ENCODE measurements around the gene PKD1L1.

The PKD1L1 gene

DNA sequence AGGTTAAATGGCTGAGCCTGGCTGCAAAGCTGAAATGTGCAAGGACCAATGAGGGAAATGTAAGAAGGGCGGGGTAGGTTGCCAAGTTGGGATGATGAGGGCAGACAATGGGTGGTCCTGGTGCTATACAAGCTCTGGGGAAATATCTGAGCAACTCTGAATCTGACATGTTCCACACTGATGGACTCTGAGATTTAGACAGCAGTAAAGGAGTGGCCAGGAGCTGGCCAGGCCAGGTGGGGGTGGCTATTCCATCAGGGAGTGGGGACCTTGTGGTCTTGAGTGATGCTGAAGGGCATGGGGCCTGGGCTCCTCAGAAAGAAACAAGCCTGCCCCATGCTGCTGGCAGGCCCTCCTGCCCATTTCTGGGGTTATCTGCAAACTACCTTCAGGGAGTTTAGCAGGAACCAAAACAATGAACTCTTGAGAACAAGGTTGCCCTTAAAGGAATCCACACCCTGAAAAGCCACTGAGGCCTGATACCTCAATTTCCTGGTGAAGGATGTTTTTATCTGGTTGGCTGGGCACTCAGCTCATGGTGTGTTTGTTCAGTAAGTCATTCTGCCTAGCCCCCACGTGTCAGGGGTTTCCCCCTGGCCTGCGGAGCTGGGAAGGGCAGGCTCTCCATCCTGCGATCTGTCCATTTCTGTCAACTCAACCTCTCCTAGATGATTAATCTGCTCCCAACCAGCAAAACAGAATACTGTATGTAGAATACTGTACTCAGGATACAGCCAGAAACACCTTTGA lies 223.1 kb downstream of the PKD1L1 start:
- no peak for DNase-seq
